Mucosa of stomach (tissue), 1 donor: Measurements from ENCODE around the gene INSYN1.
"Not testable (repeated sequence)": the region's sequence is repeated elsewhere in the genome, so short reads cannot be mapped to it uniquely, and the experiment has no call there.

Experiments
- H3K27me3 ChIP-seq: one replicate; pipeline ENCODE4 v1.7.0; 2013; ENCODE audit warnings: mild to moderate bottlenecking, low read length; ENCODE audit not compliant: control insufficient read depth, insufficient read depth
- H3K36me3 ChIP-seq: one replicate; pipeline ENCODE4 v1.7.0; 2013; ENCODE audit warnings: low read length; ENCODE audit not compliant: control insufficient read depth, insufficient read depth
- H3K4me1 ChIP-seq: one replicate; pipeline ENCODE4 v1.7.0; 2013; ENCODE audit warnings: mild to moderate bottlenecking, low read length; ENCODE audit not compliant: control insufficient read depth, insufficient read depth
- H3K4me3 ChIP-seq: one replicate; pipeline ENCODE4 v1.7.0; 2013; ENCODE audit warnings: low read length
- H3K9ac ChIP-seq: one replicate; pipeline ENCODE4 v1.7.0; 2013; ENCODE audit warnings: mild to moderate bottlenecking, low read length, moderate library complexity
- H3K9me3 ChIP-seq: one replicate; pipeline ENCODE4 v1.7.0; 2013; ENCODE audit warnings: mild to moderate bottlenecking, low read length, moderate library complexity; ENCODE audit not compliant: control insufficient read depth
- donor health status: Pancreatic carcinoma.

Gene INSYN1

DNA sequence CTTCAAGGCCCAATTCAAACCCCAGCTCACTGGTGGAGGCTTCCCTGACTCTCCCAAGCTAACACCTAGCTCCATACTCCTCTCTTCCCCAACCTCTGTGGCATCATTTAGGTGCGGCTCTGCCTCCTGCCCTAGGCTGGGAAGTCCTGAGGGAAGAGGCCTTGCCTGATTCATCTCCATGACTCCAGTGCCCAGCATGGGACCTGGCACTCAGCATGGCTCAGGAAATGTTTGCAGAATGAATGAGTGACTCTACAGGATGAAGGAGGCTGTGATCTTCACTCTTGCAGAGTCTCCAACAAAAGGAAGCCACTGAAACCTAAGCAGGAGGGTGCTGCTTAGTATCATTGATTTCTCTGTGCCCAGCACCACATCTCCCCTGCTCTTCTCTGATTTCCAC is 34.5 kb upstream of the INSYN1 start:
- no peaks in the 10 kb centered on the region for H3K9me3 ChIP-seq
- no peaks in the 10 kb centered on the region for H3K27me3 ChIP-seq
- H3K4me1 ChIP-seq = no peaks in the 10 kb centered on the region
- H3K9ac ChIP-seq = no peak overlapping the region
- H3K36me3 ChIP-seq = no peaks in the 10 kb centered on the region
- H3K4me3 ChIP-seq = no peak overlapping the region

DNA sequence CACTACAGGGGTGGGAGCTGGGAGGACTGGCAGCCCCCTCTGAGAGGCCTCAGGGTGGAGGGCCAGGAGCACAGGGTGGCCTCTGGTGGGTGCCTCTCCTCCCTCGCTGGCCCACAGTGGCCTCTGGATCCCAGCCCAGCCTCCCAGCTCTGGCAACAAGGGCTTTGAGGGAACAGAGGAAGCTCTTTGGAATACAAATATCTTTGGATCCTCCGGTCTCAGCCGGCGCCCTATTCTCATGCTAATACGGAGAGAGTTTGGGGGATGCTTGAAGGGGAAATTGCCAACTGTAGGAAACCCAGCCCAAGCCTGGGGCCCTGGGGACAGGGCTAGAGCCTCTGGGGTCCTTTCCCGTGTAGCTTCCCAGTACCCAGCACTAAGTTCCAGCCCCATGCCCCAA is 33.4 kb upstream of the INSYN1 start:
- Histone ChIP-seq H3K9me3 (no peaks in the 10 kb centered on the region), H3K27me3 (no peaks in the 10 kb centered on the region), H3K9ac (no peak overlapping the region), H3K4me1 (no peaks in the 10 kb centered on the region), H3K4me3 (no peak overlapping the region), H3K36me3 (no peaks in the 10 kb centered on the region)

DNA sequence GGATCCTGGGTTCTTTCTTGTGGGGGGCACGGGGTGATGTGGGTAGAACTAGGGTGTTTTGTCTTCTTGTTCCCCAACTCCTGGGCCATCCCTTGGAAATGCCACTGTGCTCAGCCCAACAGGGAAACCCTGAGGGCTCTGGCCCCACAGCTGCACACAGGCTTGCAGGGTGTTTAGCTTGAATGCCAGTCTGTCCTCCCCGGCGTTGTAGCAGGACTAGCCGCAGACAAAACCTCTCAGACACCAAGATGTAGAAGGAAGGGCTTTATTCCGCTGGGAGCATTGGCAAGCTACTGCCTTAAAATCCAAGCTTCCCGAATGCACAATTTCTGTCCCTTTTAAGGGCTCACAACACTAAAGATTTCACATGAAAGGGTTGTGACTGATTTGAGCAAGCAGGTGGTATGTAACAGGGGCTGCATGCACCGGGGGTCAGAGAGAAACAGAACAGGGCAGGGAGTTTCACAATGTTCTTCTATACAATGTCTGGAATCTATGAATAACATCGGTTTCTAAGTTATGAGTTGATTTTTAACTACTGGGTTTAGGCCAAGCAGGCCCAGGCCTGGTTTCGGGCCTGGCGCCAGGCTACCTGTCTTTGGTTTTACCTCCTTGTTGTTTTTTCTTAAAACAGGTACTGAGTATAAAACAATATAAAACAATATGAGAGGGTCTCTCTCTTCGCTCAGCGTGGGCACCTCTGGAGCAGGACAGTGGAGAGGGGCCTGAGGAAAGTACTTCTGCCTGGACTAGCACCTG is 32.3 kb upstream of the INSYN1 start:
- H3K9me3 ChIP-seq, H3K27me3 ChIP-seq, H3K9ac ChIP-seq, H3K4me1 ChIP-seq, H3K36me3 ChIP-seq, H3K4me3 ChIP-seq: not testable (repeated sequence)

DNA sequence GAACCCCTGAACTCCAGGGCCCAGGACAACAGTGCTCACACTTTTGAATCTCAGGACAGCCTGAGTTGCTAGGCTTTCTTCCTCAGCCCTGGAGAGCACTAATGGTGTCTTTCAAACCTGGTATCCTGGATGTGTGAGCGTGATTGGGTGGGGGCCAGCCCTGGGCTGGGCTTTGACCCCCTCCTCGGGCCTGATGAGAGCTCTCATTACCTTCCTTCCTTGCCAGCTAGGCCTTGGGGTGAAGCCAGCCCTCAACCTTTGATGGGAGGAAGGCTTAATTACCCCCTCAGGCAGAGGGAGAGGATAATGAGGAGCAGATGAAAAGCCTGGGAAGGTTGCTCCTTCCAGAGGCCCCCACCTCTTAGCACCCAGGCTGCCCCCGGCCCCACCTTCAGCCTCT is 31.1 kb upstream of the INSYN1 start:
- Histone ChIP-seq H3K27me3 (no peaks in the 10 kb centered on the region), H3K9me3 (no peaks in the 10 kb centered on the region), H3K4me3 (no peak overlapping the region), H3K36me3 (no peaks in the 10 kb centered on the region), H3K9ac (no peak overlapping the region), H3K4me1 (no peaks in the 10 kb centered on the region)

DNA sequence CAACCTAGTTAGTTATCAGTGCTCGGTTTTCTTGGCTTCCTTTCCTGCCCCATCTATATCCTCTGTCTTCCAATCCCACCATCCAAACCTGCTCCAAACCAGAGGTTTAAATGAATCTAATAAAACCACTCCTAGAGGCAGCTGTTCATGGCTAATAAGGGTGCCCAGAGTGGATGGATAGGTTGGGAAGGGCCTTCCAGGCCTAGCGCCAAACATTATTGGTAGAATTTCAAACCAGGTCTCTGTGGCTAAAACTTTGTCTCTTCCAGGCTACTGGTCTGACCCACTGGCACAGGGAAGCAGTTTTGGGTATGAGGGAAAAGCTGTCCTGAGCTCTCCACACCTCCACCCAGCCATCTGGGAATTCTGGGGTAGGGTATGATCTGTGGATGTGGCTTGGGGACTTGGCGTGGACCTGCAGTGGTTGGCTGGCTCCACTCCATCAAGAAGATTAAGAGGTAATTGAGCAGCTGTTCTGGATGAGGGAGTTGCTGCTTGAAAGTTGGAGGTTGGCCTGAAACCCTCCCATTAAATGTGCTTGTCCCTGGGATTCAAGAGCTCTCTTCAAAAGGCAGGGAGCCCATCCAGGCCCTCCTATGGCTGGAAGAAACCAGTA is 29.3 kb upstream of the INSYN1 start:
- no peaks in the 10 kb centered on the region for H3K27me3 ChIP-seq
- H3K36me3 ChIP-seq = no peaks in the 10 kb centered on the region
- no peaks in the 10 kb centered on the region for H3K9me3 ChIP-seq
- H3K4me3 ChIP-seq = no peak overlapping the region
- H3K4me1 ChIP-seq = no peaks in the 10 kb centered on the region
- H3K9ac ChIP-seq = no peak overlapping the region

DNA sequence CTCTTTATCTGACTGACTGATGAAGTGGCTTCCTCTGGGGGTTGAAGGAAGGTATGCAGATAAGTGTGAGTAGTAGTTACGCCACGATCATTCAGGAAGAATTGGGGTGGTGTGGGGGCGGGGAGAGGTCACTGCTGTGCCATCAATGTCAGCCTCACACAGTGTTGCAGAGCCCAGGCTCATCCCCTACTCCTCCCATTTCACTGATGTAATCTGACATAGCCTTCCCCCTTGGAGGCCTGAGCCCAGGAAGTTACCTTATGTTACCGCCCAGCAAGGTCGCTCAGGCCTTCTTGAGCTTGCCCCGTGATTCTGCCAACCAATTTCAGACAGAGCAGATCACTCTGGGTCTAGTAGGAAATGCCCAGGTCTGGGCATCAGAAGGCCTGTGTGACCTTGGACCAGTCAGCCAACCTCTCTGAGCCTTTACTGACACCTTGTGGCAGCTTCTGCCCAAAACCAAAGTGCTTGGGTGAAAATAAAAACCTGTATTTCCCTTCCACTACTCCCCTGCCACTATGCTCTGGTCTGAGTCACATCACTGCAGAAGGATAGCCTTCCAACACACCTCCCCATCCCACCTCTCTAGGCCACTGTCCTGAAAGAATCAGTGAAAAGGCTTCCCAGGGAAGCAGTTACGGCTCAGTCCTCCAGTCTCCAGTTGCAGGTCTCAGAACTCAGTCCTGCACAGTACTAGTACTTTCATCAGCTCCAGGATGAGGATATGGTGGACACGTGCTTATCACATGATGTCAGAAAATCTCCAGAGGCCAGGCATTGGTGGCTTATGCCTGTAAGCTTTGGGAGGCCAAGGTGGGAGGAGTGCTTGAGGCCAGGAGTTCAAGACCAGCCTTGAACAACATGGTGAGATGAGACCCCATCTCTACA is 28.1 kb upstream of the INSYN1 start:
- H3K4me3 ChIP-seq = no peak overlapping the region
- no peak overlapping the region for H3K9ac ChIP-seq
- no peaks in the 10 kb centered on the region for H3K9me3 ChIP-seq
- no peaks in the 10 kb centered on the region for H3K27me3 ChIP-seq
- H3K36me3 ChIP-seq = no peaks in the 10 kb centered on the region
- no peaks in the 10 kb centered on the region for H3K4me1 ChIP-seq

DNA sequence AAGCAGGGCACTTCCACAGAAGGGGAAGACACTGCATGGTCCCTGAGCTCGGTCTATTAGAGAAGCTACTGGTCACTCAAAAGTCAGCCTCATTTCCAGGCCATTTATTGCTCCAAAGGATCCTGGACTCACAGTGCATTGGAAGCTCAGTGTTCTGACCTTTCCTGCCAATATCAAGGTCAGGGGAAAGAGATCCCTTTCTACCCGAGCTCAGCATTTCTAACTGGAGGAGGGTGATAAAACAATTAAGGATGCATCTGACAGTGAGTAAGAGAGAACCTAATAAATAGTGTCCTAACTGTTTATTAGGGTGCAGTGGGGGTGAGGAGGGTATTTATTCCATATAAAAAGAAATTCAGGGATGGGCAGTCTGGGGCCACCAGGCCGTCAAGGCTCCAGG is 26.8 kb upstream of the INSYN1 start:
- Histone ChIP-seq H3K9ac (no peak overlapping the region), H3K4me3 (no peak overlapping the region), H3K9me3 (no peaks in the 10 kb centered on the region), H3K27me3 (no peaks in the 10 kb centered on the region), H3K36me3 (no peaks in the 10 kb centered on the region), H3K4me1 (no peaks in the 10 kb centered on the region)

DNA sequence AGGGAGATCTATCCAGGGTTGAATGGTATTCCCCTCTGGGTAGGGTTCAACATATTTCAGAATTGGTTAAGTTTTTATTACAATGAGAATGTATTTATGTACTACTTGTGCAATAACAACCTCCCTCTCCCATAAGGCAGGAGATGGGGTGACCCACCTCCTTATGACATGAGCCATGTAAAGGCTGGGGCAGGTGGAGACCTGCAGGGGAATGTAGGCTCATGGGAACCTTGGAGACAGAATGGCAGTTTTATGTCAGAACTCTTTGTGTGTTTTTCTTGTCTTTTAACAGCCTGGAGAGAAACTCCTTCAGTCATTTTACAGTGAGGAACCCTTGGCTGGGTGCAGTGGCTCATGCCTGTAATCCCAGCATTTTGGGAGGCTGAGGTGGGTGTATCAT is 24.6 kb upstream of the INSYN1 start:
- Histone ChIP-seq H3K9ac (no peak overlapping the region), H3K9me3 (no peaks in the 10 kb centered on the region), H3K36me3 (no peaks in the 10 kb centered on the region), H3K4me1 (no peaks in the 10 kb centered on the region), H3K27me3 (no peaks in the 10 kb centered on the region), H3K4me3 (no peak overlapping the region)

DNA sequence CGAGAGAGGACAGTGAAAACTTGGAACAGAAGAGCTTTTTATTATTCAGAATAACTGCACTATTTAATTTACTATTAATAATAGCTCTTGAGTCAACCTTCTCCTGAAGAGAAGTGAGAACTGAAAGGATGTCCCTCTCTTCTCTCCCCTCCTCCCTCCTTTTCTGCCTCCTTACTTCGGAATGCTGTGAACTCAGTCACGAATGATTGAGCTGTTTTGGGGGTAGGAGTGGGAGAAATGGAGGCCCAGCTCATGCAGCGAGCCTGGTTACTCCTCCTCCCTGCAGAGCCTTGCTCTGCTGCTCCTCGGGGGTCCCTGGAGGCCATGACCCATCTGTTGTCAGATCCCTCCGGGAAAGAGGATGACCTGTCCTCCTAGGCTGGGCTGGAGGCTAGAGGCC is 20.3 kb upstream of the INSYN1 start:
- no peaks in the 10 kb centered on the region for H3K27me3 ChIP-seq
- H3K4me1 ChIP-seq = no peaks in the 10 kb centered on the region
- no peak overlapping the region for H3K4me3 ChIP-seq
- no peaks in the 10 kb centered on the region for H3K36me3 ChIP-seq
- no peak overlapping the region for H3K9ac ChIP-seq
- no peaks in the 10 kb centered on the region for H3K9me3 ChIP-seq

DNA sequence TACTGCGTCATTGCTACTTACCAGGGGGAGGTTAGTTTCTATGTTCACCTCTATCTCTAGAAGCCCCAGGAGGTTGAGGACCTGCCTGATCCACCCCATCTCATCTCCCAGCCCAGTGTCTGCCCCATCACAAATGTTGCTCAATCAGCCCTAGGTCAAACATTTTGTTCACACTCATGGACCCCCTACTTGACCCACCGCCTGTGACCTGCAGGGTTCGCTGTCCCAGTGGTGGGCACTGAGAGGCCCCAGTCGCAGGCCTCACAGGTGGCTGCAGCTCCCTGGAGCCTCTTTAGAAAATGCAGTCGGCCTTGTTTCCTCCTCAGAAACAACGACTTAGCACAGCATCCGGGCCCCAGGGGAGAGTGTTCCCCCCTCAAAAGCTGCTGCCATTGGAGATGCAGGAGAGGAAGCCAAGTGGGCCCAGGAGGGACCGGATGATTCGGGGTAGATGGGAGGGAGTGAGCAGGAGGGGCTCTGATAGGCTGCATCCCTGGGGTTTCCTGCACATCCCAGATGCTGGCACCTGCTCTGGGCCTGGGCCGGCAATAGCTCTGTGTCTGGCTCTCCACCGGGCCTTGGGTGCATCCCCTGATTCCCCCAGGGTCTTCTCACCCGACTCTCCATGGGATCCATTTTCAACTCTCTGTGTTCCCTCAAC is 18.4 kb upstream of the INSYN1 start:
- H3K36me3 ChIP-seq = no peaks in the 10 kb centered on the region
- no peak overlapping the region for H3K4me3 ChIP-seq
- no peaks in the 10 kb centered on the region for H3K9me3 ChIP-seq
- H3K27me3 ChIP-seq = no peaks in the 10 kb centered on the region
- no peak overlapping the region for H3K9ac ChIP-seq
- no peaks in the 10 kb centered on the region for H3K4me1 ChIP-seq

DNA sequence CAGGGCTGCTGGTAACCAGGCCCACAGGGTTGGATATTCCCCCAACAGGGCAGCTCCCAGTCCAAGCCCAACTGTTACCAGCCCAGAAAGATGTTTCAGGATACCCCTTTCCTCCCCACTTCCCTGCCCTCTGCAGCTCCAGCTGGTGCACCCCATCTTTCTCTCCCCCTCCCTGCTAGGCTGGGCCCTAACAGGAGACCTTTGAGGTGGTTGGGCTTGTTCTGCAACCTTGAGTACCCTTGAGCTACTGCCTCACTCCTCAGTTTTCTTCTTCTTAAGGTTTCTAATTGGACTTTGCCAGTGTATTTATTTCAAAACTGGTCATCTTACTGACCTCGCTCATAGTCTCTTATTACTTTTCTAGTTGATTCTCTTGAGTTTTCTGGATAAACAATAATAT is 16.9 kb upstream of the INSYN1 start:
- no peak overlapping the region for H3K9ac ChIP-seq
- no peaks in the 10 kb centered on the region for H3K4me1 ChIP-seq
- no peak overlapping the region for H3K4me3 ChIP-seq
- no peaks in the 10 kb centered on the region for H3K9me3 ChIP-seq
- no peaks in the 10 kb centered on the region for H3K36me3 ChIP-seq
- no peaks in the 10 kb centered on the region for H3K27me3 ChIP-seq
